Keratinocyte (primary cell): ENCODE measurements around the gene MICAL3.

ENCODE experiments used
- CTCF ChIP-seq, 3 experiments: IDR thresholded peaks in 1 of 3; conservative IDR thresholded peaks in 1 of 3; optimal IDR thresholded peaks in 1 of 3; 2 replicates in 2 of 3; 3 replicates in 1 of 3; pipeline versions ENCODE3 to v1.5.1; 2011; ENCODE audit warnings: low read length in 3 of 3, mild to moderate bottlenecking in 3 of 3, moderate library complexity in 2 of 3, control low read depth in 1 of 3, inconsistent platforms in 1 of 3; ENCODE audit not compliant: insufficient read depth in 2 of 3; ENCODE audit errors: extremely low read depth in 1 of 3
- EZH2 ChIP-seq: IDR thresholded peaks from one replicate; pipeline ENCODE4 v1.6.1; 2012; ENCODE audit warnings: inconsistent platforms, mild to moderate bottlenecking, low read length, moderate library complexity

GRCh38 chr22:17841836-17842235, 182.5 kb downstream of the MICAL3 start:
- no peak for TF ChIP-seq CTCF (optimal IDR thresholded peaks at IDR 0.05 in 1 of 3, IDR thresholded peaks at IDR 0.05 in 1 of 3, conservative IDR thresholded peaks at IDR 0.05 in 1 of 3; ENCODE audit: extremely low read depth in 1 of 3, insufficient read depth in 2 of 3, low read length in 3 of 3)
- TF ChIP-seq EZH2 = no peak
